Vagina (tissue), 2 donors: ENCODE measurements around the gene OR1L1. TPM values are rescaled to one million over a fixed set of nuclear protein-coding genes. Genes with fewer than 3 reads are reported as not detected.

ENCODE experiments used
- DNase-seq, 2 donors: peaks; one replicate each; pipeline ENCODE4 v3.0.0-alpha.2; 2017; ENCODE audit errors: extremely low spot score in 2 of 2
- H3K27ac ChIP-seq: fragments of 200-600 bp; sonication (generic); one replicate; pipeline ENCODE4 v1.5.1; 2019
- H3K27me3 ChIP-seq: fragments of 200-600 bp; sonication (generic); one replicate; pipeline ENCODE4 v1.5.1; 2019
- H3K36me3 ChIP-seq, 2 donors: fragments of 200-600 bp; sonication (generic); one replicate each; pipeline ENCODE4 v1.5.1; 2017 to 2019
- H3K4me1 ChIP-seq: fragments of 200-600 bp; sonication (generic); one replicate; pipeline ENCODE4 v1.5.1; 2019
- H3K4me3 ChIP-seq, 2 donors: fragments of 200-600 bp; sonication (generic); 1 replicate in 1 of 2; 2 replicates in 1 of 2; pipeline ENCODE4 v1.5.1; 2016 to 2019
- H3K9me3 ChIP-seq: fragments of 200-600 bp; sonication (generic); one replicate; pipeline ENCODE4 v1.5.1; 2019
- CTCF ChIP-seq, 3 experiments: fragments of 450-650 bp in 2 of 3; fragments of 200-600 bp in 1 of 3; sonication (generic) in 1 of 3; IDR thresholded peaks; one replicate each; pipeline ENCODE4 v1.5.1; 2017 to 2019; ENCODE audit warnings: antibody characterized with exemption in 3 of 3, mild to moderate bottlenecking in 2 of 3, moderate library complexity in 2 of 3
- POLR2A ChIP-seq, 2 donors: fragments of 450-650 bp; IDR thresholded peaks; one replicate each; pipeline ENCODE4 v1.6.1; 2017; ENCODE audit warnings: antibody characterized with exemption in 2 of 2, mild to moderate bottlenecking in 2 of 2, moderate library complexity in 2 of 2
- POLR2AphosphoS5 ChIP-seq, 2 donors: sonication (generic); formaldehyde crosslinking; IDR thresholded peaks; one replicate each; pipeline ENCODE4 v1.9.0; 2017; ENCODE audit warnings: antibody characterized with exemption in 2 of 2, mild to moderate bottlenecking in 2 of 2, low read depth in 1 of 2; ENCODE audit not compliant: insufficient read depth in 1 of 2
- intact Hi-C: fragments of 100-400 bp; cut with DNase I; formaldehyde crosslinking; loops from one replicate; pipeline ENCODE4 v1.15.1; 2023
- total RNA-seq: library from RNA; depleted of rRNA; stranded (reverse); fragments of >200 nt; gene quantifications from one replicate; pipeline ENCODE4 v1.2.3, GENCODE V29; 2016

The OR1L1 gene, protein sequence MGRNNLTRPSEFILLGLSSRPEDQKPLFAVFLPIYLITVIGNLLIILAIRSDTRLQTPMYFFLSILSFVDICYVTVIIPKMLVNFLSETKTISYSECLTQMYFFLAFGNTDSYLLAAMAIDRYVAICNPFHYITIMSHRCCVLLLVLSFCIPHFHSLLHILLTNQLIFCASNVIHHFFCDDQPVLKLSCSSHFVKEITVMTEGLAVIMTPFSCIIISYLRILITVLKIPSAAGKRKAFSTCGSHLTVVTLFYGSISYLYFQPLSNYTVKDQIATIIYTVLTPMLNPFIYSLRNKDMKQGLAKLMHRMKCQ
- total RNA-seq: not detected

DNA sequence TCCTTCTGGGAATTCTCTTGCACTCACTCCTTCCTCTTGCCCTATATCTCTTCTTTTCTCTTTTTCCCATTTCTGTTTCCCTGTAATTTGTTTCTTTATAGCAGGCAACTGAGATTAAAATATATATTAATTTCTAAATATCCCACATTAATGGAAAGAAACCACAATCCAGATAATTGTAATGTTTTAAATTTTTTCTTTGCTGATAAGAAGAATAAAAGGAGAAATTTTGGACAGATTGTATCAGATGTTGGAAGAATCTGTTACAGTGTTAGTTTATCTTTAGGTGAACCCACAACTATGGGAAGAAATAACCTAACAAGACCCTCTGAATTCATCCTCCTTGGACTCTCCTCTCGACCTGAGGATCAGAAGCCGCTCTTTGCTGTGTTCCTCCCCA lies at the start of gene OR1L1:
OR1L1 (plus strand) TSS at position 301 of the 400 bp plus-strand sequence; CDS start at position 301, 0 bp downstream.
- Histone ChIP-seq H3K9me3 (no peaks in the 10 kb centered on the region), H3K4me1 (no peaks in the 10 kb centered on the region), H3K27ac (no peak within 1 kb of the TSS), H3K4me3 (no peak within 1 kb of the TSS), H3K27me3 (no peaks in the 10 kb centered on the region), H3K36me3 (no peaks in the 10 kb centered on the region)
- no peak for TF ChIP-seq POLR2AphosphoS5 (IDR thresholded peaks at IDR 0.05; ENCODE audit: insufficient read depth in 1 of 2, low read depth in 1 of 2)
- TF ChIP-seq POLR2A (IDR thresholded peaks at IDR 0.05): no peak
- TF ChIP-seq CTCF (IDR thresholded peaks at IDR 0.05): no peak
- intact Hi-C loops: no loop called here
- DNase-seq: no peak

- Histone ChIP-seq H3K27me3 (no peaks in the 10 kb centered on the region), H3K4me1 (no peaks in the 10 kb centered on the region), H3K36me3 (no peaks in the 10 kb centered on the region), H3K9me3 (no peaks in the 10 kb centered on the region), H3K4me3 (no peak within 1 kb of the TSS), H3K27ac (no peak within 1 kb of the TSS)
- TF ChIP-seq POLR2AphosphoS5 (IDR thresholded peaks at IDR 0.05; ENCODE audit: insufficient read depth in 1 of 2, low read depth in 1 of 2): no peak
- TF ChIP-seq CTCF (IDR thresholded peaks at IDR 0.05): no peak
- TF ChIP-seq POLR2A (IDR thresholded peaks at IDR 0.05): no peak
- DNase-seq: no peak
- intact Hi-C loops: no loop called here
These were observed 47.2 kb upstream of the OR1L1 start, which contains the start of gene OR1Q1 for GRCh38 chr9:122614362-122614761. TSS of gene OR1Q1 (plus strand) at chr9:122614738. CDS start at chr9:122614738, 0 bp downstream.

DNA sequence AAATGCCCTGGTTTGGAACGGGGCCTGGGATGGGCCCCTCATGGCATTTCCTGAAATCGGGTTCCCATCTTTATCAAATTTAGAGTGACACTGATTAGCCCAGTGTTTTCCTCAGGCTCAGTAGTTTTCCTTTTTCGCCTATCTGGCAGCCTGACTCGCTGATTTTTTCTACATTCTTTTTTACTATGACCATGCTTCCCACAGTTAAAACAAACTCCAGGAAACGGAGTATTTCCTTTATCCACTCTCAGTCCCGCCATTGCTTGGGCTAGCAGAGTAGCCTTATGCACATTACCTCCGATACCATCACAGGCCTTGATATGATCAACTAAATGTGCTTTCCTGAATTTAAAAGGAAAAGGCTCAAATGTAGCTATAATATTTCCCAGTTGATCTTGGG lies 41.5 kb upstream of the OR1L1 start:
- TF ChIP-seq CTCF (IDR thresholded peaks at IDR 0.05) (no peak), POLR2AphosphoS5 (IDR thresholded peaks at IDR 0.05; ENCODE audit: insufficient read depth in 1 of 2, low read depth in 1 of 2) (no peak), POLR2A (IDR thresholded peaks at IDR 0.05) (no peak)
- intact Hi-C loops: no loop called here
- no peak for DNase-seq

DNA sequence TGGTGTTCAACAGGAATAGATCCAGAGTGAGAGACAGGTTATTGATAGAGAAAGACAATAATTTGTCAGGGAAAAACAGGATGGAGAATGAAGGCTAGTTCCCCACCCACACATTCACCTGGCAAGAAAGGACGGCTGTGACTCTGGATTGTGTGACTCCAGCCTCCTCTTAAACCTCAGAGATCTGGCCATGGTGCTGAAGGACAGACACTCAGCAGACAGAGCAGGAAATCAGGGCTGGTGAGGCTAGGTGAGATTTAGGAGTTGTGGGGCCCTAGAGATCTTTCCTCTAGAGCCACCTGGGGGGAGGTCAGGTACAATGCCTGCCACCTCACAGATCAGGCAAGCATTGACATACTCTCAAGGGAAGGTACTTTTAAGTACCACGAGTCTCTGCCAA lies 19.3 kb upstream of the OR1L1 start:
- no peaks in the 10 kb centered on the region for H3K9me3 ChIP-seq
- no peak overlapping the region for H3K27ac ChIP-seq
- no peak for DNase-seq
- H3K4me1 ChIP-seq: no peaks in the 10 kb centered on the region
- no peak for TF ChIP-seq POLR2A (IDR thresholded peaks at IDR 0.05)
- no peaks in the 10 kb centered on the region for H3K27me3 ChIP-seq
- intact Hi-C loops: no loop called here
- H3K4me3 ChIP-seq: no peak overlapping the region
- no peaks in the 10 kb centered on the region for H3K36me3 ChIP-seq

More for the DNA sequence above, 41.5 kb upstream of the OR1L1 start:
- H3K4me1 ChIP-seq: no peaks in the 10 kb centered on the region
- H3K27ac ChIP-seq: no peak overlapping the region
- H3K9me3 ChIP-seq: no peaks in the 10 kb centered on the region
- H3K27me3 ChIP-seq: no peaks in the 10 kb centered on the region
- no peak overlapping the region for H3K4me3 ChIP-seq
- H3K36me3 ChIP-seq: no peaks in the 10 kb centered on the region

DNA sequence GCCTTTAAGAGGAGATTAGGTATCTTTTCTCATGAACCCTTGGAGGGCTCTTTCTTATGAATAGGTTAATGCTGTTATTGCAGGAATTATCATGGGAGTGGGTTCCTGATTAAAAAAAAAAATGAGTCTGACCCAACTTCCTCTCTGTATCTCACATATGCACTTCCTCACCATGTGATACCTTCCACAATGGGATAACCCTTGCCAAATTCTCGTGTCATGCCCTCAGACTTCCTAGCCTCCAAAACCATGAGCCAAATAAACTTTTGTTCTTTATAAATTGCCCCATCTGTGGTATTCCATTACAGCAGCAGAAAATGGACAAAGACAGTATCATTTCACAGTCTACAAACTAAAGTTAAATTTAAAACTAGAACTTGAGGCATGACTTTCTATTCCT lies 5.1 kb upstream of the OR1L1 start:
- intact Hi-C loops: no loop called here

More for the DNA sequence above, 5.1 kb upstream of the OR1L1 start:
- no peak for DNase-seq
- Histone ChIP-seq H3K27ac (no peak overlapping the region), H3K36me3 (no peaks in the 10 kb centered on the region), H3K4me1 (no peaks in the 10 kb centered on the region), H3K4me3 (no peak overlapping the region), H3K27me3 (no peaks in the 10 kb centered on the region), H3K9me3 (no peaks in the 10 kb centered on the region)
- TF ChIP-seq POLR2A (IDR thresholded peaks at IDR 0.05) (no peak), CTCF (IDR thresholded peaks at IDR 0.05) (no peak), POLR2AphosphoS5 (IDR thresholded peaks at IDR 0.05; ENCODE audit: insufficient read depth in 1 of 2, low read depth in 1 of 2) (no peak)
